Mammary epithelial cell (primary cell): ENCODE data around the gene USPL1.

Experiments used
- CTCF ChIP-seq, 2 donors: IDR thresholded peaks in 1 of 2; conservative IDR thresholded peaks in 1 of 2; 2 replicates each; pipeline ENCODE4 v1.5.1; 2011 to 2012; ENCODE audit warnings: inconsistent platforms in 2 of 2, low read length in 2 of 2, mild to moderate bottlenecking in 2 of 2, control low read depth in 1 of 2, low read depth in 1 of 2; ENCODE audit not compliant: insufficient read depth in 1 of 2; ENCODE audit errors: extremely low read depth in 1 of 2
- EZH2 ChIP-seq: IDR thresholded peaks from 2 replicates; pipeline ENCODE4 v1.6.1; 2012; ENCODE audit warnings: low read length, inconsistent platforms, borderline replicate concordance

GRCh38 chr13:30620941-30621340, 3.2 kb downstream of the USPL1 start:
- TF ChIP-seq EZH2 (no peak), CTCF (conservative IDR thresholded peaks at IDR 0.05 in 1 of 2, IDR thresholded peaks at IDR 0.05 in 1 of 2; ENCODE audit: extremely low read depth in 1 of 2, insufficient read depth in 1 of 2, low read depth in 1 of 2, low read length in 2 of 2) (no peak)
